ENCODE measurements around the gene RGPD3.
"Not testable (repeated sequence)": the region's sequence is repeated elsewhere in the genome, so short reads cannot be mapped to it uniquely, and the experiment has no call there.

- not testable (repeated sequence) for TF ChIP-seq POLR2A (IDR thresholded peaks at IDR 0.05)
- TF ChIP-seq, protein P1, sequence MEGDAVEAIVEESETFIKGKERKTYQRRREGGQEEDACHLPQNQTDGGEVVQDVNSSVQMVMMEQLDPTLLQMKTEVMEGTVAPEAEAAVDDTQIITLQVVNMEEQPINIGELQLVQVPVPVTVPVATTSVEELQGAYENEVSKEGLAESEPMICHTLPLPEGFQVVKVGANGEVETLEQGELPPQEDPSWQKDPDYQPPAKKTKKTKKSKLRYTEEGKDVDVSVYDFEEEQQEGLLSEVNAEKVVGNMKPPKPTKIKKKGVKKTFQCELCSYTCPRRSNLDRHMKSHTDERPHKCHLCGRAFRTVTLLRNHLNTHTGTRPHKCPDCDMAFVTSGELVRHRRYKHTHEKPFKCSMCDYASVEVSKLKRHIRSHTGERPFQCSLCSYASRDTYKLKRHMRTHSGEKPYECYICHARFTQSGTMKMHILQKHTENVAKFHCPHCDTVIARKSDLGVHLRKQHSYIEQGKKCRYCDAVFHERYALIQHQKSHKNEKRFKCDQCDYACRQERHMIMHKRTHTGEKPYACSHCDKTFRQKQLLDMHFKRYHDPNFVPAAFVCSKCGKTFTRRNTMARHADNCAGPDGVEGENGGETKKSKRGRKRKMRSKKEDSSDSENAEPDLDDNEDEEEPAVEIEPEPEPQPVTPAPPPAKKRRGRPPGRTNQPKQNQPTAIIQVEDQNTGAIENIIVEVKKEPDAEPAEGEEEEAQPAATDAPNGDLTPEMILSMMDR (IDR thresholded peaks at IDR 0.05), result not testable (repeated sequence)
Measured at GRCh38 chr2:106513391-106513790, 45.2 kb upstream of the RGPD3 start.
